Astrocyte (in vitro differentiated cells and primary cell): ENCODE measurements around the gene GSG1L.

Source experiments
- CTCF ChIP-seq: IDR thresholded peaks from 2 replicates; pipeline ENCODE4 v1.5.1; 2011; ENCODE audit warnings: low read depth, mild to moderate bottlenecking, inconsistent platforms, low read length, moderate library complexity; ENCODE audit not compliant: insufficient read depth
- EZH2 ChIP-seq: IDR thresholded peaks from 2 replicates; pipeline ENCODE4 v1.6.1; 2012; ENCODE audit warnings: mild to moderate bottlenecking, low read length, inconsistent platforms; ENCODE audit not compliant: insufficient read depth

GRCh38 chr16:27966756-27967155, 96.8 kb downstream of the GSG1L start:
- TF ChIP-seq CTCF, result no peak
- TF ChIP-seq EZH2, result no peak
